Astrocyte (in vitro differentiated cells and primary cell): ENCODE results near the gene STAG2. TPM values are rescaled to one million over a fixed set of nuclear protein-coding genes. Genes with fewer than 3 reads are reported as not detected.

Source experiments
- DNase-seq: peaks from one replicate; pipeline ENCODE4 v3.0.0-alpha.2; 2010; ENCODE audit warnings: low read depth
- FAIRE-seq: peaks from 2 replicates; lab custom pipeline; 2011; peaks lifted over from hg19 to GRCh38; lab: Jason Lieb, UNC
- H2AFZ ChIP-seq: 2 replicates; pipeline ENCODE4 v1.6.0; 2012; ENCODE audit warnings: low read depth, low read length, inconsistent platforms
- H3K27ac ChIP-seq: 2 replicates; pipeline ENCODE4 v1.5.1; 2011; ENCODE audit warnings: low read depth, low read length, inconsistent platforms
- H3K27me3 ChIP-seq: 2 replicates; pipeline ENCODE4 v1.6.0; 2011; ENCODE audit warnings: low read length, inconsistent platforms; ENCODE audit not compliant: insufficient read depth
- H3K36me3 ChIP-seq: 2 replicates; pipeline ENCODE4 v1.5.1; 2011; ENCODE audit warnings: low read length, inconsistent platforms; ENCODE audit not compliant: insufficient read depth
- H3K4me1 ChIP-seq: 2 replicates; pipeline ENCODE4 v1.5.1; 2011; ENCODE audit warnings: low read length, inconsistent platforms; ENCODE audit not compliant: insufficient read depth
- H3K4me2 ChIP-seq: 2 replicates; pipeline ENCODE4 v1.6.0; 2012; ENCODE audit warnings: low read length, inconsistent platforms
- H3K4me3 ChIP-seq: 2 replicates; pipeline ENCODE4 v1.5.1; 2011; ENCODE audit warnings: low read depth, mild to moderate bottlenecking, low read length, inconsistent platforms; ENCODE audit not compliant: insufficient read depth
- H3K79me2 ChIP-seq: 2 replicates; pipeline ENCODE4 v1.6.0; 2012; ENCODE audit warnings: mild to moderate bottlenecking, low read length, inconsistent platforms; ENCODE audit not compliant: insufficient read depth
- H3K9ac ChIP-seq: 2 replicates; pipeline ENCODE4 v1.6.0; 2012; ENCODE audit warnings: mild to moderate bottlenecking, low read length, inconsistent platforms
- H3K9me3 ChIP-seq: 2 replicates; pipeline ENCODE4 v1.5.1; 2012; ENCODE audit warnings: low read depth, mild to moderate bottlenecking, low read length, inconsistent platforms; ENCODE audit not compliant: insufficient read depth
- H4K20me1 ChIP-seq: 2 replicates; pipeline ENCODE4 v1.6.0; 2012; ENCODE audit warnings: low read length, inconsistent platforms; ENCODE audit not compliant: insufficient read depth
- H3K27ac Mint-ChIP-seq: one replicate; pipeline ENCODE4 v1.8.0; 2021; ENCODE audit warnings: mild to moderate bottlenecking, mixed read lengths; ENCODE audit not compliant: unreplicated experiment
- H3K27me3 Mint-ChIP-seq: one replicate; pipeline ENCODE4 v1.8.0; 2021; ENCODE audit warnings: low read depth, mixed read lengths; ENCODE audit not compliant: unreplicated experiment
- H3K36me3 Mint-ChIP-seq: one replicate; pipeline ENCODE4 v1.8.0; 2021; ENCODE audit warnings: low read depth, mixed read lengths; ENCODE audit not compliant: unreplicated experiment
- H3K4me1 Mint-ChIP-seq: one replicate; pipeline ENCODE4 v1.8.0; 2021; ENCODE audit warnings: low read depth, mixed read lengths; ENCODE audit not compliant: unreplicated experiment
- H3K4me3 Mint-ChIP-seq: one replicate; pipeline ENCODE4 v1.8.0; 2021; ENCODE audit warnings: mild to moderate bottlenecking, moderate library complexity, mixed read lengths; ENCODE audit not compliant: unreplicated experiment
- H3K9me3 Mint-ChIP-seq: one replicate; pipeline ENCODE4 v1.8.0; 2021; ENCODE audit warnings: mild to moderate bottlenecking, mixed read lengths; ENCODE audit not compliant: unreplicated experiment
- EZH2 ChIP-seq: IDR thresholded peaks from 2 replicates; pipeline ENCODE4 v1.6.1; 2012; ENCODE audit warnings: mild to moderate bottlenecking, low read length, inconsistent platforms; ENCODE audit not compliant: insufficient read depth
- total RNA-seq: library from RNA; stranded (reverse); gene quantifications from 2 replicates; pipeline ENCODE4 v1.2.1, GENCODE V29; 2021
- TF ChIP-seq, protein P1 (sequence below): IDR thresholded peaks from 2 replicates; pipeline ENCODE4 v1.5.1; 2011; ENCODE audit warnings: low read depth, mild to moderate bottlenecking, inconsistent platforms, low read length, moderate library complexity; ENCODE audit not compliant: insufficient read depth

Gene STAG2
- total RNA-seq, 1 donor from 2014 or later = 51.2 TPM

DNA sequence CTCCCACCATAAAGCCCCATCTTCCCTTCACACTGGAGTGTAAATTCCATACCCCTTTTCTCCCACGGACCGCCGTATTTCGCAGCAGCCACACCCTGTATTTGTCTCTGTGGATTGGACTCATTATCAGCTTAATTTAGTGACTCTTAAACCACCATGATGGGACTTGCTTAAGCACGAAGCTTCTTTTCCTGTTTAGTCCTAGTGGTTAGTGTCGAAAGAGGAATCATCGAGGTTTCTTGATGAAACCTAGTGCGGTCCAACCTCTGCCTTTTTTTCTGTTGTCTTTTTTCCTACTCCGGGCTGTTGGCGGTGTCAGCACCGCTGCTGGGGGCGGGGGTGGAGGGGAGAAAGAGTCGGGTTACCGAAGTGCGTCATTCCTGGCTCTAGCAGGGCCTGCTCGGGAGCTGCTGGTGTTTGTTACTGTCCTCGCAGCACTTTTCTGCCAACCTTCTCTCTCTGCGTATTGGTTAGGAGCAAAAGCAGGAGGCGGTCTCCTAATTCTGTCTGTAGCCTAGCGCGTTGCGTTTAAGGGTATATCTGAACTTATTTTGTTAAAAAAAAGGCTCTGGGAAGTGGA, 1.4 kb downstream of the STAG2 start:
- no peaks in the 10 kb centered on the region for H3K27me3 Mint-ChIP-seq
- peak; percentile 92 for DNase-seq
- peaks cover 6% of the 10 kb centered on the region for H3K4me1 Mint-ChIP-seq
- H2AFZ ChIP-seq = no peak overlapping the region
- no peaks in the 10 kb centered on the region for H3K27me3 ChIP-seq
- peak overlapping the region; percentile 100 for H3K9ac ChIP-seq
- peaks cover 68% of the 10 kb centered on the region for H3K79me2 ChIP-seq
- no peaks in the 10 kb centered on the region for H3K36me3 ChIP-seq
- no peaks in the 10 kb centered on the region for H3K9me3 Mint-ChIP-seq
- peak overlapping the region; percentile 76 for H3K4me3 ChIP-seq
- no peaks in the 10 kb centered on the region for H3K4me1 ChIP-seq
- peak overlapping the region; percentile 98 for H3K27ac ChIP-seq
- H3K4me2 ChIP-seq = peak overlapping the region; percentile 88
- peaks cover 35% of the 10 kb centered on the region for H4K20me1 ChIP-seq
- H3K9me3 ChIP-seq = no peaks in the 10 kb centered on the region
- peak; percentile 85 for FAIRE-seq
- TF ChIP-seq EZH2 = no peak
- TF ChIP-seq, protein P1, sequence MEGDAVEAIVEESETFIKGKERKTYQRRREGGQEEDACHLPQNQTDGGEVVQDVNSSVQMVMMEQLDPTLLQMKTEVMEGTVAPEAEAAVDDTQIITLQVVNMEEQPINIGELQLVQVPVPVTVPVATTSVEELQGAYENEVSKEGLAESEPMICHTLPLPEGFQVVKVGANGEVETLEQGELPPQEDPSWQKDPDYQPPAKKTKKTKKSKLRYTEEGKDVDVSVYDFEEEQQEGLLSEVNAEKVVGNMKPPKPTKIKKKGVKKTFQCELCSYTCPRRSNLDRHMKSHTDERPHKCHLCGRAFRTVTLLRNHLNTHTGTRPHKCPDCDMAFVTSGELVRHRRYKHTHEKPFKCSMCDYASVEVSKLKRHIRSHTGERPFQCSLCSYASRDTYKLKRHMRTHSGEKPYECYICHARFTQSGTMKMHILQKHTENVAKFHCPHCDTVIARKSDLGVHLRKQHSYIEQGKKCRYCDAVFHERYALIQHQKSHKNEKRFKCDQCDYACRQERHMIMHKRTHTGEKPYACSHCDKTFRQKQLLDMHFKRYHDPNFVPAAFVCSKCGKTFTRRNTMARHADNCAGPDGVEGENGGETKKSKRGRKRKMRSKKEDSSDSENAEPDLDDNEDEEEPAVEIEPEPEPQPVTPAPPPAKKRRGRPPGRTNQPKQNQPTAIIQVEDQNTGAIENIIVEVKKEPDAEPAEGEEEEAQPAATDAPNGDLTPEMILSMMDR = no peak
- H3K27ac Mint-ChIP-seq = peak overlapping the region; percentile 99
- no peaks in the 10 kb centered on the region for H3K36me3 Mint-ChIP-seq
- peak overlapping the region; percentile 97 for H3K4me3 Mint-ChIP-seq

DNA sequence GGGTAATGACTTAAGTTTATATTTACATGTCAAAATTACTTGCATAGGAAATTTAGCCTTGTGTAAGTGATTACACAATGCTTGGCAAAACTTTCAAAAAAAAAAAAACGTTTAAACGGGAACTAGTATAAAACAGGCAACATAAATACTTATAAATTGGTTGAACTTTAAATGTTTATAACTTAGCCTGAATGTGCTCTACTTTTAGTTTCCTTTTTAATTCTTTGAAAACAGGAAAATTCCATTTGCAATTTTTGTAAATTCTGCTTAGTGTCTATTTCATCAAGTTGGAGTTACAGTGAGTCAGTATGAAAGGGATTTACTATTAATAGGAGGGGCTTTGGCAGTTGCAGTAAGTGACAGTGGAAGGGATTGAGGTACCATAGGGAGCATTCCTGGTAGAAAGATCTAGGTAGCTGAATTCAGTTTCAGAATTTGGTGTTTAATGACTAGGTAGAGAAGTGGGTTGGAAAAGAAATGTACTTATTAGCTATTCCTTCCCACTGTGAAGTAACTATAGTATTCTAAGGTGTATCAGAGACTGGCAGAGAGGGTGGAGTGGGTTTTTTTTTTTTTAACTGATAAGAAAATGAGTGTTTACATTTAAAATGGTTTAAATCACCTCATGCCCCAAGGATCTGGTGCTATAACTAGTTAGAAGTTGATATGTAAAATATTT, 2.8 kb downstream of the STAG2 start:
- H3K4me3 Mint-ChIP-seq = peak overlapping the region; percentile 97
- Histone ChIP-seq H2AFZ (no peak overlapping the region), H3K36me3 (no peaks in the 10 kb centered on the region), H3K27me3 (no peaks in the 10 kb centered on the region), H3K4me3 (peak overlapping the region; percentile 76), H3K9ac (peak overlapping the region; percentile 100), H3K4me1 (no peaks in the 10 kb centered on the region), H3K79me2 (peaks cover 80% of the 10 kb centered on the region), H4K20me1 (peaks cover 47% of the 10 kb centered on the region), H3K9me3 (no peaks in the 10 kb centered on the region), H3K27ac (no peak overlapping the region), H3K4me2 (peak overlapping the region; percentile 88)
- no peaks in the 10 kb centered on the region for H3K9me3 Mint-ChIP-seq
- TF ChIP-seq, protein P1 = no peak
- TF ChIP-seq EZH2 = no peak
- peak overlapping the region; percentile 99 for H3K27ac Mint-ChIP-seq
- no peaks in the 10 kb centered on the region for H3K27me3 Mint-ChIP-seq
- DNase-seq (no peak), FAIRE-seq (no peak)
- no peaks in the 10 kb centered on the region for H3K36me3 Mint-ChIP-seq
- peaks cover 9% of the 10 kb centered on the region for H3K4me1 Mint-ChIP-seq

GRCh38 chrX:123965712-123966111, 4.2 kb downstream of the STAG2 start:
- TF ChIP-seq EZH2 = no peak
- TF ChIP-seq, protein P1 = no peak
- Histone ChIP-seq H3K9ac (no peak overlapping the region), H2AFZ (no peak overlapping the region), H3K9me3 (no peaks in the 10 kb centered on the region), H3K4me1 (no peaks in the 10 kb centered on the region), H3K4me3 (no peak overlapping the region), H3K36me3 (no peaks in the 10 kb centered on the region), H3K79me2 (peaks cover 90% of the 10 kb centered on the region), H3K4me2 (no peak overlapping the region), H4K20me1 (peaks cover 55% of the 10 kb centered on the region), H3K27me3 (no peaks in the 10 kb centered on the region), H3K27ac (no peak overlapping the region)
- no peak overlapping the region for H3K4me3 Mint-ChIP-seq
- FAIRE-seq (no peak), DNase-seq (no peak)
- H3K4me1 Mint-ChIP-seq = peaks cover 9% of the 10 kb centered on the region
- no peaks in the 10 kb centered on the region for H3K36me3 Mint-ChIP-seq
- H3K9me3 Mint-ChIP-seq = no peaks in the 10 kb centered on the region
- no peak overlapping the region for H3K27ac Mint-ChIP-seq
- no peaks in the 10 kb centered on the region for H3K27me3 Mint-ChIP-seq
